Vagina (tissue), 2 donors: Measurements from ENCODE around the gene NEK4.

Experiments used
- CTCF ChIP-seq, 3 experiments: fragments of 450-650 bp in 2 of 3; fragments of 200-600 bp in 1 of 3; sonication (generic) in 1 of 3; IDR thresholded peaks; one replicate each; pipeline ENCODE4 v1.5.1; 2017 to 2019; ENCODE audit warnings: antibody characterized with exemption in 3 of 3, mild to moderate bottlenecking in 2 of 3, moderate library complexity in 2 of 3
- POLR2A ChIP-seq, 2 donors: fragments of 450-650 bp; IDR thresholded peaks; one replicate each; pipeline ENCODE4 v1.6.1; 2017; ENCODE audit warnings: antibody characterized with exemption in 2 of 2, mild to moderate bottlenecking in 2 of 2, moderate library complexity in 2 of 2

DNA sequence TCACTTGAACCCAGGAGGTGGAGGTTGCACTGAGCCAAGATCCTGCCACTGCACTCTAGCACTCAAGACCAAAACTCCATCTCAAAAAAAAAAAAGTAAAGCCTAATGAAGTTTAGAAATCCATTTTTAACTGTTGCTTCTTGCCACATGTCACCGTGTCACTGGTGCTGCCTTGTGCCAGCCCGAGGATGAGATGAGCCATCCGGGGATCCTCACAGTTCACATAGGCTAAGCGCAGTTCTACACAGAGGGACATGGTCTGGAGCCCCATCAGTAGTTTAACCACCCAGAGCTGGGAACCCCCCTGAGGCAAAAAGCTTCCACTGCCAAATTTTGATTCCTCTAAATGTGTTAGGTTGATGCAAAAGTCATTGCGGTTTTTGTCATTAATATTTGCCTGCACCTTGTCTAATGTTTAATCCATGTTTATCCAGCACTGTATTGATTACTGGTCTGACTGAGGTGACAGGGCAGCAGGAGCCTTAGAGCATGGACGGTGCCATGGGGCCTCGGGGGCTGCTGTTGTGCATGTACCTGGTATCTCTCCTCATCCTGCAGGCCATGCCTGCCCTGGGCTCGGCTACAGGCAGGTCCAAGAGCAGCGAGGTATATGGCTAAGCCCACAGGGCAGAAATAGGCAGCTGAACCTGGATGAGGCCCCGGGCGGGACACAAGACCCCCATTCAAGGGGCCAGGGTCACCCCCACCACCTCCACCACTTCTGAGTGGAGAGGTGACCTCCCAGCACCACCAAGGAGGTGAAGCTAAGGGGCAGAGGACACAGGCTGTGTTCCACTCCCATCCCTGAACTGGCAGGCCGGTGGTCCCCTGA, 6.6 kb upstream of the NEK4 start, which contains the start of gene ITIH1:
- no peak for TF ChIP-seq POLR2A (IDR thresholded peaks at IDR 0.05)
- no peak for TF ChIP-seq CTCF (IDR thresholded peaks at IDR 0.05)
